HuH-7.5 (cell line): ENCODE data around the gene SHLD2.
"Not testable (repeated sequence)": the region's sequence is repeated elsewhere in the genome, so short reads cannot be mapped to it uniquely, and the experiment has no call there.

ENCODE experiments used
- DNase-seq: peaks from one replicate; pipeline ENCODE4 v3.0.0; 2011; ENCODE audit warnings: low spot score

The SHLD2 gene

GRCh38 chr10:87213150-87213765 is 118.3 kb downstream of the SHLD2 start:
- DNase-seq, result not testable (repeated sequence)

- not testable (repeated sequence) for DNase-seq
Measured at GRCh38 chr10:87213806-87214205, 118.8 kb downstream of the SHLD2 start.

GRCh38 chr10:87216120-87216519 is 121.1 kb downstream of the SHLD2 start:
- DNase-seq, result not testable (repeated sequence)

GRCh38 chr10:87219370-87219769 is 124.4 kb downstream of the SHLD2 start:
- DNase-seq, result not testable (repeated sequence)

GRCh38 chr10:87222789-87223188 is 127.8 kb downstream of the SHLD2 start:
- not testable (repeated sequence) for DNase-seq

GRCh38 chr10:87225148-87225547 is 130.1 kb downstream of the SHLD2 start, which contains the start of gene NUTM2A:
Gene NUTM2A, plus strand, starts transcription at chr10:87225448. Its CDS starts 383 bp downstream, at chr10:87225831.
- DNase-seq, result not testable (repeated sequence)

GRCh38 chr10:87228247-87228646 is 133.2 kb downstream of the SHLD2 start:
- not testable (repeated sequence) for DNase-seq

GRCh38 chr10:87229211-87229610 is 134.2 kb downstream of the SHLD2 start:
- not testable (repeated sequence) for DNase-seq

- DNase-seq, result not testable (repeated sequence)
Measured at GRCh38 chr10:87234854-87235253, 139.8 kb downstream of the SHLD2 start.

- not testable (repeated sequence) for DNase-seq
Measured at GRCh38 chr10:87237244-87237643, 142.2 kb downstream of the SHLD2 start.

- DNase-seq, result not testable (repeated sequence)
Measured at GRCh38 chr10:87239346-87239808, 144.4 kb downstream of the SHLD2 start.
